GM19463 (cell line): ENCODE measurements around the gene PIGU.
"Not testable (repeated sequence)": the region's sequence is repeated elsewhere in the genome, so short reads cannot be mapped to it uniquely, and the experiment has no call there.

Source experiments
- ATAC-seq: cut with Tn5 transposase; IDR thresholded peaks from one replicate; pipeline ENCODE4 v1.9.1; 2021; ENCODE audit warnings: mild to moderate bottlenecking, moderate library complexity; ENCODE audit not compliant: unreplicated experiment

The PIGU gene, protein sequence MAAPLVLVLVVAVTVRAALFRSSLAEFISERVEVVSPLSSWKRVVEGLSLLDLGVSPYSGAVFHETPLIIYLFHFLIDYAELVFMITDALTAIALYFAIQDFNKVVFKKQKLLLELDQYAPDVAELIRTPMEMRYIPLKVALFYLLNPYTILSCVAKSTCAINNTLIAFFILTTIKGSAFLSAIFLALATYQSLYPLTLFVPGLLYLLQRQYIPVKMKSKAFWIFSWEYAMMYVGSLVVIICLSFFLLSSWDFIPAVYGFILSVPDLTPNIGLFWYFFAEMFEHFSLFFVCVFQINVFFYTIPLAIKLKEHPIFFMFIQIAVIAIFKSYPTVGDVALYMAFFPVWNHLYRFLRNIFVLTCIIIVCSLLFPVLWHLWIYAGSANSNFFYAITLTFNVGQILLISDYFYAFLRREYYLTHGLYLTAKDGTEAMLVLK

DNA sequence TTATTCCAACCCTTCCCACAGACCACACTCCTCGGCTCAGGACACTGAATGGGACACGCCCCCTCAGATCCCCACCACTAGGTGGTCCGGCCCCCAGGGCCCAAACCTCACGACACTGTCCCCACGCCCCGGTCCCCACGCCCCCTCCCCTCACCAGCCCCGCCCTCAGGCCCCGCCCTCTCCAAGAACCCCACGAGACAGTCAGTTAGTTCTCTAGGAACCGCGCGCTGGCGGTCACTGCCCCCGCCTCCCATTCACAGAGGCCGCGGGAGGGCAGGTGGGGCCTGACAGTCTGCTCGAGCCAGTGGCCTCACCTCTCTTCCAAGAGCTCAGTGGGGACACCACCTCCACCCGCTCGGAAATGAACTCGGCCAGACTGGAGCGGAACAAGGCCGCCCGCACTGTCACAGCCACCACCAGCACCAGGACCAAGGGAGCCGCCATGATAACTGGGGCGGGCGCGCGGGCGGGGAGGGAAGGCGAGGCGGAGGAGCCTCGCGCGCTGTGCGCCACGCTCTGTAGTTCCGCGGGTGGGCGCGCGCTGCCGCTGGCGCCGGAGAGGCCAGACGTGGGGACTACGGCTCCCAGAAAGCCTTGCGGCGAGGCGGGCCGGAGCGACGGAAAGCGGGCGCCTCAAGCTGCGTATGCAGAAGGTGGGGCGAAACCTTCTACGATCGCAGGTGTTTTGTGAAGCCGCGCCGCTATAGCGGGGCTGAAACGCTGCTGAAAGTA, at the start of gene PIGU:
PIGU (minus strand) TSS at position 451 of the 732 bp plus-strand sequence; CDS start at position 444, 7 bp downstream.
- peak; percentile 96 for ATAC-seq

DNA sequence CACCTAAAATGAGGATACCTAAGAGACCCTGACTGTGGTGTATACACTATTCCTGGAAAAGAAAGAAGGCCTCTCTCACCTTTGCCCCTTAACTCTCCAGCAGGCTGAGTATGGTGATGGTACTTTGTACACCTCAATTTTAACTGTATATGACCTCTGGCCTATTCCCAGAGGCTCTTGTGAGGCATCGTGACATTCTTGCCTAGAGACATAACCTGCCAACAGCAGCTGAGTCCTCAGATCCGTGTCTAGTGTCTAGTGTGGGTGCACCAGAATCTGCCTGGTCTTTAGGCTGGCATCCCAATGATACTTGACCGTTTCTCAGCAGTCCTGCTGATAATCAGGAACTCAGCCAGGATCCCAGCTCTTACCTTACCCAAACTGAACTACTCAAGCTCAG, 47.3 kb upstream of the PIGU start:
- no peak for ATAC-seq

DNA sequence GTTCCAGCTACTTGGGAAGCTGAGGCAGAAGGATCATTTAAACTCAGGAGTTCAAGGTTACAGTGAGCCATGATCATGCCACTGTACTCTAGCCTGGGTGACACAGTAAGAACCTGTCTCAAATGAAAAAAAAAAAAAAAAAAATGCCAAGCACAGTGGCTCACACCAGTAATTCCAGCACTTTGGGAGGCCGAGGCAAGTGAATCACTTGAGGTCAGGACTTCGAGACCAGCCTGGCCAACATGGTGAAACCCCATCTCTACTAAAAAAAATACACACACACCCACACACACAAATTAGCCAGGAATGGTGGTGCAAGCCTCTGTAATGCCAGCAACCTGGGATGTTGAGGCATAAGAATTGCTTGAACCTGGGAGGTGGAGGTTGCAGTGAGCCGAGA, 45.7 kb upstream of the PIGU start:
- not testable (repeated sequence) for ATAC-seq

DNA sequence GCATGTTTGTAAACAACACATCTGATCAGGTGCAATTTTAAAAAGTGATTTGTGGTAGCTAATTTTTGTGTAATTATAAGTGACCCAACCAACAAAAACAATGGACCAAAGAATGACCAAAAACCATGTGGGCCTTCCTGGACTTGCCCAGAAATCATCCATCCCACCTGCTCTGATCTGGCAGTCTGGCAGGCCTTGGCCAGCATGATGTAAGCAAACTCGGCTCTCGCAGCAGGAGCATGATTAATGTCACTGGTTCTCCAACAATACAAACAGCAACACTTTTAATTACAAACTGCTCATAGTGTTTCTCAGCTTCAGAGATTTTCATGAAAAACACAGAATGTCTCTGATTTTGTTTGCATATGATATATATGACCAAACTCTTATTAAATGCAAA, 43.4 kb upstream of the PIGU start:
- ATAC-seq: no peak

DNA sequence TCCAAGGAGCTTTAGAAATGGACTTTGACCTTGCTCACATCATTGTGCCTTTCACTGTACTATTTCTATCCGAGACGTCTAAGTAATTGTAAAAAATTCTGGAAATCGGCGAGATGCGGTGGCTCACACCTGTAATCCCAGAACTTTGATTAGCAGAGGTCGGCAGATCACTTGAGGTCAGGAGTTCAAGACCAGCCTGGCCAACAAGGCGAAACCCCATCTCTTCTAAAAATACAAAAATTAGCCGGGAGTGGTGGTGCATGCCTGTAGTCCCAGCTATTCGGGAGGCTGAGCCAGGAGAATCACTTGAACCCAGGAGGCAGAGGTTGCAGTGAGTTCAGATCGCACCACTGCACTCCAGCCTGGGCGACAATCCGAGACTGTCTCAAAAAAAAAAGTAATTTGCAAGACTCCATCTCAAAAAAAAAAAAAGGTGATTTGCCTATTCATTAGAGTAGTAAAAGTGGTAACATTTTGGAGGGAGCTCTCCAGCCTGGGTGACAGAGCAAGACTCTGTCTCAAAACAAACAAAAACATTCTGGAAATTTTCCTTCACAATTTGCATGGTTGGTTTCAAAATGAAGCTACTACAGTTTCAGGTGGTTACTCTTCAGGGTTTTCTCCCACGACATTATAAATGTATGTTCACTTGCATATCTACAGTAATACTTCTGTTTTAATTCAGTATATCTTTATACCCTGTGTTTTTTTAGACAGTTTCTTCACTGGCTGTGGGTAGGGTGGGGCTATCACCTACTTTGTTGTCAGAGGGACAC, 42.5 kb upstream of the PIGU start:
- ATAC-seq: peak; percentile 89

DNA sequence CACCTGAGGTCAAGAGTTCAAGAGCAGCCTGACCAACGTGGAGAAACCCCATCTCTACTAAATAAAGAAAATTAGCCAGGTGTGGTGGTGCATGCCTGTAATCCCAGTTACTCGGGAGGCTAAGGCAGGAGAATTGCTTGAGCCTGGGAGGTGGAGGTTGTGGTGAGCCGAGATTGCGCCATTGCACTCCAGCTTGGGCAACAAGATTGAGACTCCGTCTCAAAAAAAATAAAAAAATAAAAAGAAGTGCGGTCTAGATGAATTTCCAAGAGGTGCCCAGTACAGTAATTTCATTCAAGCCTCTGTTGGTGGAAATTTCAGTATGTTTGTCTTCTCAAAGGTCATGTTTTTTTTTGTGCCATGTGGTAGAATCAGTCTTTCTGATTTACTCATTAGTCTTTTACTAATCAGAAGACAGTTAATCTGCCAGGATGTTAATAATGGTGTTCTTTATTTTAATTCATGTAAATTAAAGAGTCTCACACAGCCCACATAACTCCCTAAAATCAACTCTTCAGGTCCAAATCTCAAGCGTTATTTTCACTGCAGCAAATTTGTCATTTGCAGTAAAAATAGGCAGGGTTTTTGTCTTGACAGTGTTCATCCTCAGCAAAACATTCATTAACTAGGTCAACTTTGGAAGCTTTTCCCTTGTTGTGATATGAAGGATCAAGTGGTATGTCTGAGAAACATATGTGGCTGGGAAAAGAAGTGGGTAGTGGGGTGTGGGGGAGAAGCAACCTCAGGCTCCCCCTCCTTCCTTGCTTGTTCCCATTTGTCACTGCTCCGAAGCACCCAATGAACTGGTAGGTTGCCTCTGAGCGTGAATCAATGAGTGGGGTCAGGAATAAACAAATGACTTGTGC, 40.6 kb upstream of the PIGU start:
- no peak for ATAC-seq

DNA sequence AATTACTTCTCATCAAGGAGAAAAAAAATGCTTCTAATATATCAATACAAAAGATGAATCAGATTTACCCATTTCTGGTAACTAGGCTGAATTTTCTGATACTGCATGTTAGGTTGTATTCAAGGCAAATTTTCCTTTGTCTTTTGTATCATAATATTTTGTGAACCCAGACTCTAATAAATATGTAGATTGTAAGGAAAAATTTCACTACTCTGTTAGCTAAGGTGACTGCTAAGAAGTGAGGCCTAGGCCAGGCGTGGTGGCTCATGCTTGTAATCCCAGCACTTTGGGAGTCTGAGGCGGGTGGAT, 40.0 kb upstream of the PIGU start:
- no peak for ATAC-seq

DNA sequence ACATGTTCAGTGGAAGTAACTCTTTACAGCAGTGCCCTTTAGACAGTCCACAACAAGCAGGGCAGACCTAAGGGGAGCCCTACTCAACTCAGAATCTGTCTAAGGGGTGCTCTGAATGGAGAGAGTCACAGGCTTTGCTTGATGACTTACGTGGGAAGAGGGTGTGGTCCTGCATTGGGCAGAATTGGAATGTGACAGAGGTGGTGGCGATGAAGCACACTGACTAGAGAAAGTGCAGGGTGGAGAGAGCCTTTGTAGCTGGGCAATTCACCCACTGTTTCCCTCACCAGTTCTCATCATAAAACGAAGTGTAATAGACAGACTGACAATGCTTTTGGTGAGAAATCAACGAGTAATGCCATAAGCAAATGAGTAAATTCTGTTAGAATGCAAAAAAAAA, 38.5 kb upstream of the PIGU start:
- ATAC-seq: no peak

DNA sequence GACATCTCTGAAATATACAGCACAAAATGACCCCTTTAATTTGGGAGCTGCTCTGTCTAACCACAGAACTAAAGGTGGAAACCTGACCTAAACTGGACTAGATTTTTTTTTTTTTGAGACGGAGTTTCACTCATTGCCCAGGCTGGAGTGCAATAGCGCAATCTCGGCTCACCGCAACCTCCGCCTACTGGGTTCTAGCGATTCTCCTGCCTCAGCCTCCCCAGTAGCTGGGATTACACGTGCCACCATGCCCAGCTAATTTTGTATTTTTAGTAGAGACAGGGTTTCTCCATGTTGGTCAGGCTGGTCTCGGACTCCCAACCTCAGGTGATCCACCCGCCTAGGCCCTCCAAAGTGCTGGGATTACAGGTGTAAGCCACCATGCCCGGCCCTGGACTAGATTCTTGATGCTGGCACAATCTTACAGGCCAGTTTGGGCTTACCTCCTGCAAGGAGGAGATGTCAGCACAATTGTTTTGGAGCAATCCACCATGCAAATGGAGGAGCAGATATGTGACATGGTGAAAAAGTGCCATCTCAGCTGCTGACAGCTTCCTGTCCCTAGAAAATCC, 37.1 kb upstream of the PIGU start:
- ATAC-seq: not testable (repeated sequence)

DNA sequence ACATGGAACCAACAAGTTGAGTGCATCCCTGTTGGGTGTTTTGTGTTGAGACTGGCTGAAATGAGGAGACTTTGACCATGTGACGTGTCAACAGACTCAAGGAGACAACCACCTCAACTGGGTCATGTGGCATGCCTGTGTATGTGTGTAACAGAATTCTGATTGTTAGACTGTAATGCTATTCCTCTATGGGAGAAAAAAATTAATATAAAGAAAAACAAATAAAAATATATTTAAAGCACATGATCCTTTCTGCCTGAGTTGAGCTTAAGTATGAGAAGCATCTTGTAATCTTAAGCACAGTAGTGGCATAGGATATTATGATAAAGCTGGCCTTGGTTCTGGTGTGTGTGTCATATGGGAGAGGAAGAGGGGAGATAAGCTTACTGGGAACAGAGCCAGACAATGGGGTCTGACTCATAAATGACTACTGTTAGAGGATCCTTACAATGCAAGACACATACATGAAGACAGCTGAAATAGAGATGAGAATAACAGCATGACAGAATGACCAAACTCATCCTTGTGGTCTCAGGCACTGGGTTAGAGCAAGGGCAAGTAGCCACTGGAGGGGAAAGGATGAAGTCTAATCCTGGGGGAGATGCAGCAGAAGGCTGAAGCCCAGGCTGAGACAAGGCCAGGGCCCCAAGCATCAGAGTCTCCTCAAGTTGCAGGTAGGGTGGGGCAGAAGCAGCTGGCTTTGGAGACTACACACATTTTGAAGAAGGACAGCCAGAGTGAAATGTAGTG, 36.5 kb upstream of the PIGU start:
- ATAC-seq: no peak

DNA sequence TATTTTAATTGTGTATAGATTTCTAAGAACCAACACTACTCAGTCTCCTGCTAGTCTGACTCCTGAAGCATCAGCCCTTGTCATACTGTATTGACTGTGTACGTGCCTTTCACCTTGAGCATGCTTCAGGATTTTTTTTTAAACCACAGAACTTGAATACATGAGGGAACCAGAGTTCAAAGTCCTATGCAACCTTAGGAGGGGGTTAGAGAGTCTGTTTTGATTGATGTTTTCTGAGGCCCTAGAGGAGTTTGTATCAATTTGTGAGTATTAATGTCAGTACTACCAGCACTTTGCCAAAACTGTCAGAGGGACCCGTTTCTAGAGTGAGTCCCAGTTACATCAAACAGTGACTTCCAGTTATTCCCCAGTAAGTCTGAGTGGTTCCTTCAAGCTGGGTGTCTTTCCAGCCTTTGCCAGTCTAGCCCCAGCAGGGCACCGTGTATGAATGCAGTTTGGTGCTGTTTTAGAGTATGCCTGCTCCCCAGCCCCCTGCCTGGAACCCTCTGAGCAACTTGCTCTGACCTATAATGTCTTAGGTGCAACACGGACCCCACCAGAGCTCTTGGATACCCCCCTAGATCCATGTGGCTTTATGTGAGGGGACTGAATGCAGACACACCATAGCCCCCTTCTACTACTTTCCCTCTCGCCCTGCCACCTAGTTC, 35.8 kb upstream of the PIGU start:
- no peak for ATAC-seq

DNA sequence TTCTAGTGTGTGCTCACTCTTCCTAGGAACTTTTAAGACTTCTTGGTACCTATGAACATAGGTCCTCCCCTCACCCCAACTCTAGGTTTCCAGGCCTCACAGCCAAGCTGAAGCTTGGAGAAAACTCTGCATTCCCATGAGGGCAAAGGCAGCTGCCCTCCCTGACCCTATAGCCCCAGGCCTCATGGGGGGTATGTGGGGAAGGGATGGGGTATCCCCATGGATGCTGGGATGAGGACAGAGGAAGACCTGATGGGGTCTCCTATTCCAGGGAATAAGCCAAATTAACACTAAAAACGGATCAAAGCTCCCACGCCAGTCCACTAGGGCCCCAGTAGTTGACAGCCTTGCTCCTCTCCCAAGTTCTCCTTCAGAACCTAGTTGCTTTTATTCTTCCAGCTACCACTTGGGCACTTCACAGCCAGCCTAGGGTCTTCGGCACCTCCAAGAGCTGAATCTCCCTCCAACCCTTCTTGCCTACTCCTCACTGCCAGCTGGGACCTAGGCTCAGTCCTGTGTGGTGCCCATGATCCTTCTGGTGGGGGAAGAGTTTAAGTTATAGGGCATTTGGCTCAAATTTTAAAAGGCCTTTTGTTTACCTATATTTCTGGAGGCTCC, 35.0 kb upstream of the PIGU start:
- ATAC-seq: no peak

DNA sequence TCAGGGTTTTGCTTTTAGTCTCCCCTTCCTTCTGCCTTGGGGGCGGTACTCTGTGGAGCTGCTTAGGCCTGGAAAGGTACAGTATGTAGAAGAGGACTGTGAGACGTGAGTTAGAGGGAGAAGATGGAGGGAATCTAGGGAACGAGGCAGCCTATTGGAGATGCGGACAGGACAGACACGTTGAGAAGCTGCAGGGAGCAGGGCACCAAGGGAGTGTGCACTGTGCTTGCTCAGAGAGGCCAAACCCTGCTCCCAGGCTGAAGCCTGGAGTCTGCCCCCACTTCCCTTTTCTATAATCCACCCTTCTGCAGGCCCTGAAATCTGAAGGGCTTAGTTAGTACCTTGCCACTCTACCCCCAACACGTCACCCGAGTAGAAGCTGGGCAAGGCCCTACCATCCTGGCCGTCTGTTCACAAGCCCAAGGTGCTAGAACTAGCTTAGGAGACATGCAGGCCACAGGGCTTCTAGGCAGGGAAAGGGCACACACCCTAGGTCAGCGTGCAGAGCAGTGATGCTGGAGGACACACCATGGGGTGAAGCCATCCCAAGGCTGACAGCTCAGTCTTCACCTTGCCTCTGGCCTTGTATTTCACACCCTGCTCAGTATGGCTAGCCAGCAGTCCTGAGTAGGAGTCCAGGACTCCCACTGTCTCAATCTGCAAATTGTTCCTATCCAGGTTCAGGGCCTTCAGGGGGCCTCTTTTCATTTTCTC, 34.1 kb upstream of the PIGU start:
- no peak for ATAC-seq

DNA sequence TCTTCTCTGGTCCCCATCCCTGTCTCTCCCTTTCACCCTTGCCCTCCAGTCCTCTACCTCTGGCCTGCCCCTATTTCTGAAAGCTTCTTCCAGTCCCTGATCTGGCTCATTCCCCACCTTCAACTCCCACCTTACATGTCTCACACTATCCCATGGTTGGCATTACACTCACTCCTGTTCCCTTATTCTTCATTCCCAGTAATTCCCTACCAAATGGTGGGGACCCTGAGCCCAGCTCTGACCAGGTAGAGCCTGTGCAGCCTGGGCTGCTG, 33.6 kb upstream of the PIGU start:
- no peak for ATAC-seq

DNA sequence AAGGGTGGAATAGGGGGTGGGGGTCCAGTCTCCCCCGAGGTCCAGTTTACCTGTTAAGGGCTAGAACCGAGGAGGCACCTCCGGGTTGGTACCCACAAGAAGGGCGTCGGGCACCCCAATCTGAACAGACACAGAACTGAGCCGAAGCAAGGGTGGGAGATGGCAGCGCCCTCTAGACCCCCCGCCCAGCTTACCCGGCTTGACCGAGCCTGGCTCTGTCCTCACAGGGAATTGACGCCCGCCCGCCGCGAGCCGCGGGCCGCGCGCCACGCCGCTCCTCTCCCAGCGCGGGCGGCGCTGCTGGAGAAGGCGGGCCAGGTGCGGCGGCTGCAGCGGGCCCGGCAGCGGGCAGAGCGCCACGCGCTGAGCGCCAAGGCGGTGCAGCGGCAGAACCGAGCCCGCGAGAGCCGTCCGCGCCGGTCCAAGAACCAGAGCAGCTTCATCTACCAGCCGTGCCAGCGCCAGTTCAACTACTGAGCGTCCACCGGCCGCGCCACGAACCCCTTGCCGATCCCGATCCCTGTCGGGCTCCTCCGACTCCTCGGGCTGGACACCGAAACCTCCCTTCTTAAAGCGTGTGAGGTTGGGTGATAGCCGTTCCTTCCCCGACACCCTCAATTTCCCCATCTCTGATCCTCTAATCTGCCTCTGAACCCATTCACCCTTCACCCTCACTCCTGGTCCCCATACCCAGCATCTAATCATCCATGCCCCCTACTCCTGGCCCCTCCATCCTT, 33.1 kb upstream of the PIGU start:
- ATAC-seq: peak; percentile 16

DNA sequence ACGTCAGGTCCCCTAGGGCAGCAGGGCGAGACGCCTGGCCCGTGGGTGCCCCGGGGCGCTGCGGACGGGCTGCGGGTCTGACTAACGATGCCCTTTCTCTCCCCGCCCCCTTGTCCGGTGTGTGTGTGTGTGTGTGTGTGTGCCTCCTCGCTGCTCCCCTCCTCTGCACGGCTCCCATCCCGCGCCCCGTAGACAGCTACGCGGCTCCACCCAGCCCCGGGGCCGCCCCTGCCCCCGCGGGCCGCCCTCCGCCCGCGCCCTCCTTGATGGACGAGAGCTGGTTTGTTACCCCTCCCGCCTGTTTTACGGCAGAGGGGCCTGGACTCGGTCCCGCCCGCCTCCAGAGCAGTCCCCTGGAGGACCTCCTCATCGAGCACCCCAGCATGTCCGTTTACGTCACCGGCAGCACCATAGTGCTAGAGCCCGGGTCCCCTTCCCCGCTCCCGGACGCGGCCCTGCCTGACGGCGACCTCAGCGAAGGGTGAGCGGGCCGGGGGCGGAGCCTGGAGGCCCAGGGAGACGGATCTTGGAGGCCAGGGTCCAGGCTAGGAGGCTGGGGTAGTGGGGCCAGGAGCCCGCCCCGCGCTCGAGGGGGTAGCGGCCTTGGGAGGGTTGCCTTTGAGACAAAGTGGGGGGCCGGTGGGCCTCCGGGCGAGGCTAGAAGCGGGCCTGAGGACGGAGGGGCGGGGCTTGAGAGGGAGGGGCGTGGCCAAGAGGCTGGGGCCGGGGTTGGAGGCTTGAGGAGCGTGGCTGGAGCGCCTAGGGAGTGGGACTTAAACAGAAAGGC, 32.3 kb upstream of the PIGU start:
- ATAC-seq: peak; percentile 37

DNA sequence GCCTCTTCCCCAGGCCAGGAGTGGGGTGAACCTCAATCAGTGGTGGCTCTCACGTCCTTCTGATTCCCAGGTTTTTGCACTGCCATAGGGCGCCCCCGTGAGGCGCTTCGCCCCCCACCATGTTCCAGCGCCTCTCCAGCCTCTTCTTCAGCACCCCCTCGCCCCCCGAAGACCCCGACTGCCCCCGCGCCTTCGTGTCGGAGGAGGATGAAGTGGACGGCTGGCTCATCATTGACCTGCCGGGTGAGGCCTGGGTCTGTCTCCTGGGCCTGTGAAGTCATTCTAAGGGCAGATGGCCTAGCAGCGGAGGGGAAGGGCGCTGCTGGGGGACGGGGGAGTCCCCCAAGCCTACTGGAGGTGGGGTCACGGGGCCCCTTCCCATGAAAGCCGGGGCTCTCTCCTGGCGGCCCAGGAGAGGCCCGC, 31.7 kb upstream of the PIGU start:
- ATAC-seq: no peak
